NCI-H510A treated with DMSO at 0.1 percent for 48 hours (cell line): ENCODE measurements around the gene PCCA.
"Not testable (repeated sequence)": the region's sequence is repeated elsewhere in the genome, so short reads cannot be mapped to it uniquely, and the experiment has no call there.

Experiments
- DNase-seq: peaks from one replicate; lab custom pipeline; 2025; lab: John Stamatoyannopoulos, UW

Gene PCCA

DNA sequence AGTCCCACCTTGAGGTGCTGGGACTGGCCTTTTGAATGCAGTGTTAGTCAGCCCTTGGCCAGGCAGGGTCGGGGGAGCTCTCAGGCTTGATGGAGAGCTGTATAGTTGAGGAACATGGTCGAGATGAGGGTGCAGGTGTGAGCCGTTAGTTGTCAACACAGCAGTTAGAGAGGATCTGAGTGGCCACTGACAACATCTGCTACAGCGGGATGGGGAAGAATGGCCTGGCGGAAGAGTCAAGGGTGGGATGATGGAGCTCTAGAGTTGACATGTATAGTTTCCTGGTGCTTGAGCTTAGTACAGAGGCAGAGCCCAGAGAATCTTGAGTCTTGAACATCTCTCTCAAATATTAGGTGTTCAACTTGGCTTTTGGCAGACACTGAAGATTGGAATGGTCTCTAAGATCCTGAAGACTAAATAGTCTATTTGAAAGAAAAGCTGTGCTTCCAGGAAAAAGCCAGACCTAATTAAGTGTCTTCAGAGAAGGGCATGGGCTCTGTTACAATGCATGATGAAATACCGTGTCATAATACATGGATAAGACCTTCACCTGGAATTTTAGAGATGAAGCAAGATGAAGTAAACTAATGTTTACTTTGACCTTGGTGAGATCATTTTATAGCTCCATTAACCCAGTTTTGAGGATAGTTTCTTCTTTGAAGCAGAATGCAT is 9.7 kb downstream of the PCCA start:
- no peak for DNase-seq

GRCh38 chr13:100099117-100099445 is 10.2 kb downstream of the PCCA start:
- DNase-seq, result not testable (repeated sequence)

DNA sequence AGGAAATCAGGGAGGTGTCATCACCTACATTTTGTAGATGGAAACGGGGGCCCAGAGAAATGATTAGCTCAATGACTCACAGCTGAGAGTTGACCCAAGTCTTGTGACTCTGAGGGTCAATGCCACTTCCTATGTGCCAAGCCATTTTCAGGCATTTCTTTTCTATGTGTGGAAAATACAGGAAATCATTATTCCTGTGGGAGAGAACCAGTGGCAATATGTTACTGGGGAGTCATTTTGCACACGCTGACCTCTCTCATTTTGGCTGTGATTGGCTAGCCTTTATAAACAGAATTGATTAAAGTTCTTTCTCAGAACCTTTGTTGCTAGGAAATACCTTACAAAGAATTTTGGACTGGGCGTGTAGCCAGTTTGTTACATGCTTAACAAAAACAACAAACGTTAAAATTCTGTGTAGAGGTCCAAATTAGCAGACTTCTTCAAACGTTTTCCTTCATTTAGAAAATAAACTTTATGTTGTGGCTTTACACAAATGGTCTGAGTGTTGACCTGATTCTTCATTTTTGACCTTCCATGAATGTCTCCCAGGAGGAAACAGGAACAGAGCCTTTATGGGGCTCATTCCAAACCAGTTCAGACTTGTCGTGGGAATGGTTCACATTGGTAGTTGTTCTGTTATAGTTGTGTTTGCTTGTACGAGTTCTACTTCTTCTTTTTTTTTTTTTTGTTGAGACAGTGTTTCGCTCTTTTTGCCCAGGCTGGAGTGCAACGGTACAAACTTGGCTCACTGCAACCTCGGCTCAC is 11.4 kb downstream of the PCCA start:
- no peak for DNase-seq

- DNase-seq, result no peak
Observed at GRCh38 chr13:100102042-100102441, 13.1 kb downstream of the PCCA start.

GRCh38 chr13:100106005-100106404 is 17.1 kb downstream of the PCCA start:
- DNase-seq, result no peak

- no peak for DNase-seq
Observed at GRCh38 chr13:100106705-100107104, 17.8 kb downstream of the PCCA start.

GRCh38 chr13:100108913-100109507 is 20.1 kb downstream of the PCCA start:
- no peak for DNase-seq

- no peak for DNase-seq
Observed at GRCh38 chr13:100110269-100110668, 21.4 kb downstream of the PCCA start.

GRCh38 chr13:100112186-100112838 is 23.4 kb downstream of the PCCA start:
- DNase-seq, result no peak

DNA sequence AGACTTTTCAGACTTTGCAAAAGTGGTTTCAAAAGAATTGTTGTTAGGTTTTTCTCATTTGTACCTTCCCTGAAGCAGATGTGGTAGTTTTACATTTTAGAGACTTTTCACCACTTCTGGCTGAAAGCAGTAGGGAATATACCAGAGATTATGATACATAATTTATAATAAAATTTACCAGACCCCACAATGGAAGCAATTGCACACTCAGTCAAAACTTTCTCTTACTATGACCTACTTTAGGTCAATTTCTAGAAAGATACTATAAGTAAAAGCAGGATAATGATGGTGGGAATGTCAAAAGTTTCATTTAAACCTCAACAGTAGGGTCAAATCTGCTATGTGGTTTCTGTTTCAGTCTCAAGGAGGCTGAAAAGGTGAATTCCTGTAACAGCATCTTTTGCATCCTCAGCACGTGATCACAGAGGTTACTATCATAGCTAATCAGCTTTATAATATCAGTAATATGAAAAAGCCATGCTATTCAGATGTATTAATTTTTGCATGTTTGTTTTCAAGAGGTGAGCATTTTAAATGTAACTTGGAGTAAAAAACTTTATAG is 26.9 kb downstream of the PCCA start:
- DNase-seq, result no peak

GRCh38 chr13:100124265-100124664 is 35.4 kb downstream of the PCCA start:
- DNase-seq, result no peak

GRCh38 chr13:100125946-100126345 is 37.1 kb downstream of the PCCA start:
- no peak for DNase-seq

- no peak for DNase-seq
Observed at GRCh38 chr13:100128373-100128772, 39.5 kb downstream of the PCCA start.

DNA sequence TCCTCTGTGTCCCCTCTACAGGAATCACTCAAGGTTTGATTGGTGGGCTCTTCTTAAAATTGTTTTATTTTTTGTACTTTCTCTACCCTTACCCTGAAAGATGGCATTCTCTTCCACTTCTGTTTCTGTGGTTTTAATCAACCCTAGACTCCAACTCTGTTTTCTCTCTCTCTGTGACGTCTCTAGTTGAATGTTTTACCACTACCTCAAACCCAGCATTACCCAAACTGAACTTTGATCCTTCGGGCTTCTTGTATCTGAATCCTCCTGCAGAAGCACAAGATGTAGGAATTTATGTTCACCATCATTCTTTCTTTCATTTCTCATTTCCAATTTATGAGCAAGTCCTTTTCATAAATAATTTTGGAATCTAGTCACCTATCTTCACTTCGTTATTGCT is 39.9 kb downstream of the PCCA start:
- no peak for DNase-seq

GRCh38 chr13:100129605-100130004 is 40.7 kb downstream of the PCCA start:
- no peak for DNase-seq

- DNase-seq, result no peak
Observed at GRCh38 chr13:100130092-100130491, 41.2 kb downstream of the PCCA start.

DNA sequence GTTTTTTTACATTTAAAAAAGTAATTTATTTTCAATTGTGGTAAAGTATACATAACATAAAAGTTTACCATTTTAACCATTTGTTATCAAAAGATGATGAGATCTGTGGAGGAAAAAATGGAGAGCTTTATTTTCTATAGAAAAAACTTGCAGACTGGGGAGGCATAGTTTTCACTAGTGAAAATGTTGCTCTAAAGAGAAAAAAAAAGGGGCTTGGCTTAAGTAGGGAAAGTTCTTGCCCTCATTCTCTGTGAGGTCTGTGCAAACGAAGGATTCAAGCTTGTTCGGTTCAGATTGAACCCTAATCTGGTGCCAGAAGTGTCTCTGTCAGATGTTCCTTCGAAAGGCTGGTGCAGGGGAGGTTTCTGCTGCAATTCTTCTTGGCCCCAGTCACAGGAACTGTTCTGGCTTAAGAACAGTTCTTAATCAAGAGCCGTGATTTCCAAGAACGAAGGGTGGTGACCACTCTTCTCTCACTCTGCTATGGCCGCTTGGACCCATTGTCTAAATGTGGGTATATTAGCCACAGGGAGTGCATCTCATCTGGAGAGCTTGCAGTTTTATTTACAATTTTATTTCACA is 42.1 kb downstream of the PCCA start:
- DNase-seq, result no peak

GRCh38 chr13:100131863-100132574 is 43.1 kb downstream of the PCCA start:
- no peak for DNase-seq

GRCh38 chr13:100138859-100139491 is 50.1 kb downstream of the PCCA start:
- DNase-seq, result no peak

- DNase-seq, result no peak
Observed at GRCh38 chr13:100139817-100140216, 50.9 kb downstream of the PCCA start.

GRCh38 chr13:100140441-100140840 is 51.5 kb downstream of the PCCA start:
- no peak for DNase-seq
